Stimulated activated effector memory CD8-positive, alpha-beta T cell treated with anti-CD3 and anti-CD28 coated beads, Interleukin-12 subunit alpha, Interleukin-12 subunit beta, amount 100 ng/mL, for 72 hours (primary cell): ENCODE data around the gene CARD8.

Experiments used
- ATAC-seq: fragments of 150-1000 bp; cut with Tn5 transposase; 2 replicates; pipeline ENCODE4 v1.10.0; 2021
- DNase-seq, 2 donors: peaks; one replicate each; pipeline ENCODE4 v3.0.0; 2021 to 2022; ENCODE audit warnings: low spot score in 2 of 2
- H3K27ac Mint-ChIP-seq: one replicate; pipeline ENCODE4 v1.8.0; 2022; ENCODE audit warnings: mild to moderate bottlenecking, mixed read lengths
- H3K36me3 Mint-ChIP-seq: one replicate; pipeline ENCODE4 v1.8.0; 2022; ENCODE audit warnings: mild to moderate bottlenecking, mixed read lengths
- H3K4me1 Mint-ChIP-seq: one replicate; pipeline ENCODE4 v1.8.0; 2022; ENCODE audit warnings: mixed read lengths
- H3K4me3 Mint-ChIP-seq: one replicate; pipeline ENCODE4 v1.8.0; 2022; ENCODE audit warnings: mild to moderate bottlenecking, mixed read lengths
- H3K9me3 Mint-ChIP-seq: one replicate; pipeline ENCODE4 v1.8.0; 2022; ENCODE audit warnings: mixed read lengths

Gene CARD8

DNA sequence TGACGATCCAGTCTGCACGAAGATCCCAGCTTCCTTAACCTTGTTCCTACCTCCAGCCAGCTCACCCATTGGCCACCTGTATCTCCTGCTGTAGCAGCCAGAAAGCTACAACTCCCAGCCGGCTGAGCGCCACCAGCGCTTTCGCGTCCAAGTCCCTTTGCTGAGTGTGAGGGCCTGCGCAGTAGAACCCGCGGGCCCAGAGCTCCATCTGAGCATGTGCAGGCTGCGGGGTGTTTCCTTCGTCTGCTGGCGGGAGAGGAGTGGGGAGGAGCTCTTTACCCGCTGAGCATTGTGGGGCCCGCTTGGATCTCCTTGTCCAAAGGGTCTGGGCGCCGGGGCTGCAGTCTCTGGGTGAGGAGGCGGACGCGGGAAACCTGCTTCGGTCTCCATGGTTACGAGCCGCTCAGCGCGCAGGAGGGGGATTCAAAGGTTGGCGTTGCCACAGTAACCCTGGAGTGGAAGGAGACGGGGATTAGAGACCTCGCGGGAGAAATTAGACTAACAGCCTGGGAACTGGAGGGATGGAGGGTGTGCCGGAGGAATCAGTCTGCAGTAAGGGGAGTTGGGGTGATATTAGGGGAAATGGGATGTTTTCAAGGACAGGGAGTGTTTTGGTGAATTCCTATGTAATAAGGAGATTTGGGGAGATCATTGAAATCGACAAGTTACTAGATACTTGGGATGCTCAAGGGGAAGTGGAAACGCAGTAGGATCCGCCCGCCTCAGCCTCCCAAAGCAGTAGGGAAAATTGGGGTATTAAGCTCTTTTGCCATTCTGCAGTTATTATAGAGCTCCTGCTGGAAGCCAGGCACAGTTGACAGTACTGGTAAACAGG is 51.7 kb downstream of the CARD8 start:
- no peak overlapping the region for H3K27ac Mint-ChIP-seq
- no peak overlapping the region for H3K4me3 Mint-ChIP-seq
- ATAC-seq (peak; percentile 100), DNase-seq (peak; percentile 80 to 96)
- H3K4me1 Mint-ChIP-seq: peaks cover 16% of the 10 kb centered on the region
- H3K9me3 Mint-ChIP-seq: no peaks in the 10 kb centered on the region
- H3K36me3 Mint-ChIP-seq: peaks cover 16% of the 10 kb centered on the region

GRCh38 chr19:48203222-48203793 is 52.4 kb downstream of the CARD8 start:
- H3K36me3 Mint-ChIP-seq: peaks cover 9% of the 10 kb centered on the region
- no peaks in the 10 kb centered on the region for H3K9me3 Mint-ChIP-seq
- no peak for ATAC-seq
- no peak overlapping the region for H3K4me3 Mint-ChIP-seq
- peaks cover 16% of the 10 kb centered on the region for H3K4me1 Mint-ChIP-seq
- no peak for DNase-seq
- H3K27ac Mint-ChIP-seq: no peak overlapping the region

DNA sequence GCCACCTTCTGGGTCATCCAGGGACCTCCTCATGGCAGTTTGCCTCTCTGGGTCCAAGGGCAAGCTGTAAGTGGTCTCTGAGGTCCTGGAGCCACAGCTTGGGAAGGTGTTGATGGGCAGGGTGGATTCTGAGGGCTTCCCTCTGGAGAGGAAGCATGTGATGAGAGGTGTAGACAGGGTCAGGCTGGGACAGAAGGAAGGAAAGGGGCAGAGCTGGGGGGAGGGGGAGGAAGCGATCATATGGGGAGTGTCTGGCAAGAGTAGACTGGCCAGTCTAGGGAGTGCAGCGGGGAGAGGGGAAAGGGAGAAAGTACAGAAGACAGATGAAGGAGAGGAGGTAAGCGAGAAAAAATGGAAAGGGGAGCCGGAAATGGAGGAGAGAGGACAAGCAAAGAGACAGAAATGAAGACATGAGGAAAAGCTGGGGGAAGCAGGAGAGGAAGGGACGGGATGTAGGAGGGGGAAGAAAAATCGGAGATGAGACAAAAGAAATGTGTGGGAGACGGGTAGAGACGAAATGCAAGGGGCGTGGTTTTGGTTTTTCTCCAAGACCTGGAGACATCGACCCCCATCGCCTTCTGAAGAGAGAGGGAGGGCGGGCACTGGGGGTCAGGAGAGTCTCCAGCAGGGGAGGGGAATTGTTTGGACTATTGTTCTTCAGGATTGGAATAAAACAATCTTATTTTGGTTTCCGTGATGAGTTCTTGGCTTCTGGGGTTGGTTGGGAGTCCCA is 58.6 kb downstream of the CARD8 start:
- Mint-ChIP-seq H3K4me3 (no peak overlapping the region), H3K27ac (peak overlapping the region; percentile 46), H3K4me1 (peaks cover 18% of the 10 kb centered on the region), H3K9me3 (no peaks in the 10 kb centered on the region), H3K36me3 (peaks cover 7% of the 10 kb centered on the region)
- ATAC-seq (no peak), DNase-seq (no peak)

DNA sequence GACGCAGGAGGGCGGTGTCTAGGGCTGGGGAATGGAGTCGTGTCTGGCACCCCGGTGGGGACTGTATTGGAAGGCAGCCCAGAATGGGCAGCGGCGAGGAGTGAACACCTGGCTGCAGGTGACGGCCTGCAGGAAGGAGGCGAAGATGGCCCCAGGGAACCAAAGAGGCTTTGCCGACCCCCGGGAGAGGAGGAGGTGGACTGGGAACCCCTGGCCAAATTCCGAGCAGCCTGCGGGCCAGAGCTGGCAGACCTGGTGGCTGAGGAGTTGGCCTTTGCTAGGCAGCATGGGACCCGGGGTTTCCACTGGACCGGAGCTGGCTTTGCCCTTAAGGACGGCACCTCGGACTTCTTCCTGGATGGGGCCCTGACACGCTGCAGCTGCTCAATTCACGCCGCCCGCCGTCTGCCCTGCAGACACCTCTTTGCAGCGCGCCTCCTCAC is 59.4 kb downstream of the CARD8 start:
- Mint-ChIP-seq H3K27ac (peak overlapping the region; percentile 46), H3K36me3 (peaks cover 8% of the 10 kb centered on the region), H3K4me1 (peaks cover 18% of the 10 kb centered on the region), H3K4me3 (no peak overlapping the region), H3K9me3 (no peaks in the 10 kb centered on the region)
- ATAC-seq (no peak), DNase-seq (no peak)

- no peak for DNase-seq
- Mint-ChIP-seq H3K27ac (peak overlapping the region; percentile 32), H3K4me3 (no peak overlapping the region), H3K9me3 (no peaks in the 10 kb centered on the region), H3K36me3 (peaks cover 14% of the 10 kb centered on the region), H3K4me1 (peaks cover 18% of the 10 kb centered on the region)
- no peak for ATAC-seq
Observed at GRCh38 chr19:48194844-48195830, 60.6 kb downstream of the CARD8 start.

GRCh38 chr19:48194041-48194843 is 61.5 kb downstream of the CARD8 start:
- Mint-ChIP-seq H3K36me3 (peaks cover 17% of the 10 kb centered on the region), H3K4me3 (no peak overlapping the region)
- no peak for DNase-seq

DNA sequence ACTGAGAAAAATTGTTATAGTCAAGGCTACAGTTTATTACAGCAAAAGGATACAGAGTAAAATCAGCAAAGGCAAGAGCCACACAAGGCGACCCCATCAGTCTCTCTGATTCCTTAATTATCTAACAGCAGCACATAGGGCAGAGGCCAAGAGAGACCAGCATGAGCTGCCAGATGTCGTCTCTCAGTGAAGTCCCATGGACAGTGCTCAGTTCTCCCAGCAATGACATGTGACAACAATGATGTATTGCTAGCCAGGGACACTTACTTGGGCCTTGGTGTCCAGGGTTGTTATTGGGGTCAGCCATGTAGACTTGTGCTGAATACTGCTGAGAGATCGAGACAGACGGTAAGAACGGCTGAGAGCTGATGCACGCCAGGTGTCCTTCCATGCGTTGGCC is 63.0 kb downstream of the CARD8 start:
- H3K27ac Mint-ChIP-seq: no peak overlapping the region

More at GRCh38 chr19:48194041-48194843, 61.5 kb downstream of the CARD8 start:
- no peak for ATAC-seq
- peaks cover 18% of the 10 kb centered on the region for H3K4me1 Mint-ChIP-seq
- no peak overlapping the region for H3K27ac Mint-ChIP-seq
- no peaks in the 10 kb centered on the region for H3K9me3 Mint-ChIP-seq

GRCh38 chr19:48190885-48191284 is 64.8 kb downstream of the CARD8 start:
- DNase-seq: no peak
- H3K27ac Mint-ChIP-seq: no peak overlapping the region
- H3K36me3 Mint-ChIP-seq: peaks cover 34% of the 10 kb centered on the region
- H3K9me3 Mint-ChIP-seq: no peaks in the 10 kb centered on the region
- H3K4me1 Mint-ChIP-seq: peaks cover 10% of the 10 kb centered on the region
- no peak for ATAC-seq
- H3K4me3 Mint-ChIP-seq: no peak overlapping the region

More for the DNA sequence above, 63.0 kb downstream of the CARD8 start:
- H3K9me3 Mint-ChIP-seq: no peaks in the 10 kb centered on the region
- ATAC-seq (no peak), DNase-seq (no peak)
- peaks cover 30% of the 10 kb centered on the region for H3K36me3 Mint-ChIP-seq
- H3K4me3 Mint-ChIP-seq: no peak overlapping the region
- H3K4me1 Mint-ChIP-seq: peaks cover 18% of the 10 kb centered on the region

DNA sequence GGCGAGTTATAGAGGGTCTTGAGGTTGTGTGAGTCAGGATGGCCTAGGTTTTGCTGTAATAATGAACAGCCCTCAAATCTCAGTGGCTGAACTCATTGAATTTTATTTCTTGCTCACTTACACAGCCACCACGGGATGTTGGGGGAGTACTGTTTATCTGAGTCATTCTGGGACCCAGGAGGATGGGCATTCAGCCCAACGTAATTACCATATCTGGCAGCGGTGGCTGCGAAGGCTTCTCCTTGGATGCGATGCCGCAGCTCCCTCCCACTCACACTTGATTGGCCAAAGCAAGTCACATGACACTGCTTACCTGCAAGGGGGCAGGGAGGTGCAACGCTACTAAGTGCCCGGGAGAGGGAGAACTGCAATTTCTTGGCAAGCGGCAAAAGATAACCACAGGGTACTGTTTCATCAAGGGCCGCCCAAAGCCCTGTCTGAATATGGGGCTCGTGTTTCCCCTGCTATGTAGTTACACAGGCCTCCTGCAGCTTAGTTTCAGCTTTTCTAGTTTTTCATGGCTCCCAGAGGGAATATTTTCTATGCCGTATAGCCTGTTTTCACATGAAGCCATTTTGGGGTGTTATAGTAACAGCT is 65.3 kb downstream of the CARD8 start:
- H3K36me3 Mint-ChIP-seq: peaks cover 34% of the 10 kb centered on the region
- ATAC-seq (peak; percentile 84), DNase-seq (peak in 1 of 2 donors; percentile 17)
- H3K27ac Mint-ChIP-seq: no peak overlapping the region
- H3K9me3 Mint-ChIP-seq: no peaks in the 10 kb centered on the region
- H3K4me3 Mint-ChIP-seq: no peak overlapping the region
- H3K4me1 Mint-ChIP-seq: peaks cover 10% of the 10 kb centered on the region

GRCh38 chr19:48186541-48186991 is 69.1 kb downstream of the CARD8 start:
- H3K27ac Mint-ChIP-seq: no peak overlapping the region
- H3K4me1 Mint-ChIP-seq: no peaks in the 10 kb centered on the region
- H3K9me3 Mint-ChIP-seq: no peaks in the 10 kb centered on the region
- H3K4me3 Mint-ChIP-seq: no peak overlapping the region
- peaks cover 27% of the 10 kb centered on the region for H3K36me3 Mint-ChIP-seq
- ATAC-seq (no peak), DNase-seq (no peak)

- H3K9me3 Mint-ChIP-seq: no peaks in the 10 kb centered on the region
- ATAC-seq (no peak), DNase-seq (no peak)
- H3K36me3 Mint-ChIP-seq: peaks cover 26% of the 10 kb centered on the region
- H3K4me1 Mint-ChIP-seq: no peaks in the 10 kb centered on the region
- H3K27ac Mint-ChIP-seq: no peak overlapping the region
- no peak overlapping the region for H3K4me3 Mint-ChIP-seq
Observed at GRCh38 chr19:48186015-48186414, 69.7 kb downstream of the CARD8 start.

- H3K36me3 Mint-ChIP-seq: peaks cover 18% of the 10 kb centered on the region
- H3K4me1 Mint-ChIP-seq: no peaks in the 10 kb centered on the region
- H3K27ac Mint-ChIP-seq: no peak overlapping the region
- no peak for DNase-seq
- H3K9me3 Mint-ChIP-seq: no peaks in the 10 kb centered on the region
- no peak for ATAC-seq
- no peak overlapping the region for H3K4me3 Mint-ChIP-seq
Observed at GRCh38 chr19:48183356-48183755, 72.4 kb downstream of the CARD8 start.

GRCh38 chr19:48182434-48182833 is 73.3 kb downstream of the CARD8 start:
- Mint-ChIP-seq H3K4me3 (no peak overlapping the region), H3K4me1 (no peaks in the 10 kb centered on the region), H3K27ac (no peak overlapping the region), H3K36me3 (peaks cover 10% of the 10 kb centered on the region), H3K9me3 (no peaks in the 10 kb centered on the region)
- ATAC-seq (no peak), DNase-seq (no peak)

- no peak overlapping the region for H3K27ac Mint-ChIP-seq
- DNase-seq (no peak), ATAC-seq (no peak)
- H3K36me3 Mint-ChIP-seq: peaks cover 12% of the 10 kb centered on the region
- no peaks in the 10 kb centered on the region for H3K9me3 Mint-ChIP-seq
- H3K4me3 Mint-ChIP-seq: no peak overlapping the region
- H3K4me1 Mint-ChIP-seq: no peaks in the 10 kb centered on the region
Observed at GRCh38 chr19:48181505-48181904, 74.2 kb downstream of the CARD8 start.
